ENCODE data around the gene STARD6. TPM values are rescaled to one million over a fixed set of nuclear protein-coding genes. Genes with fewer than 3 reads are reported as not detected.
A peak's percentile ranks its signal among the peaks of the same experiment; 100 is the strongest.
"Not testable (repeated sequence)": the region's sequence is repeated elsewhere in the genome, so short reads cannot be mapped to it uniquely, and the experiment has no call there.

The STARD6 gene
- total RNA-seq, 1 experiment from 2014 or later: not detected

GRCh38 chr18:54389143-54389505 lies 31.5 kb upstream of the STARD6 start:
- intact Hi-C loops (cut with micrococcal nuclease; ENCODE audit: unreplicated experiment): no loop called here
- H3K9me2 ChIP-seq (ENCODE audit: insufficient read depth): no peaks in the 10 kb centered on the region
- ChIA-PET CTCF (interaction anchor here (0.6 kb wide), 1 partner anchor 290 kb away, joined by 3 read pairs; no protein-coding TSS in a partner anchor), POLR2A (ENCODE audit: unreplicated experiment) (no interaction called here)
- peaks cover 7% of the 10 kb centered on the region; the same call in 1 of the 2 replicates for H3K9me3 ChIP-seq (ENCODE audit: insufficient read depth, low read depth)
- peaks cover 7% of the 10 kb centered on the region; the same call in 1 of the 2 replicates for H3F3A ChIP-seq (ENCODE audit: insufficient read depth, low read depth)
- no TSS peak for BruUV-seq (replicated peaks)
- no peak overlapping the region for H3K4me3 ChIP-seq
- no peak overlapping the region for H2AFZ ChIP-seq
- no peaks in the 10 kb centered on the region for H3K27me3 ChIP-seq (ENCODE audit: insufficient read depth, low read depth)
- no peaks in the 10 kb centered on the region for H3K36me3 ChIP-seq (ENCODE audit: low read depth)
- no peak for TF ChIP-seq CTCF (conservative IDR thresholded peaks at IDR 0.05)
- no peak for TF ChIP-seq EZH2 (IDR thresholded peaks at IDR 0.05; ENCODE audit: low read depth)
- H3K79me2 ChIP-seq (ENCODE audit: low read depth): no peaks in the 10 kb centered on the region
- peaks cover 24% of the 10 kb centered on the region for H3K4me1 ChIP-seq (replicated peaks; ENCODE audit: insufficient read depth)
- H3K4me2 ChIP-seq: peak overlapping the region; percentile 70
- no peaks in the 10 kb centered on the region for H4K20me1 ChIP-seq (ENCODE audit: insufficient read depth)
- no peak for DNase-seq
- peak overlapping the region; percentile 60 for H3K27ac ChIP-seq

GRCh38 chr18:54388203-54389142 lies 30.8 kb upstream of the STARD6 start:
- ChIA-PET CTCF (interaction anchor here (0.6 kb wide), 1 partner anchor 291 kb away, joined by 3 read pairs; no protein-coding TSS in a partner anchor), POLR2A (ENCODE audit: unreplicated experiment) (no interaction called here)
- Histone ChIP-seq H3K4me1 (replicated peaks; ENCODE audit: insufficient read depth) (peaks cover 24% of the 10 kb centered on the region), H3K36me3 (ENCODE audit: low read depth) (no peaks in the 10 kb centered on the region), H3K4me3 (peak overlapping the region; percentile 22; the same call in 1 of the 2 replicates), H3F3A (ENCODE audit: insufficient read depth, low read depth) (peaks cover 7% of the 10 kb centered on the region; the same call in 1 of the 2 replicates), H3K4me2 (peak overlapping the region; percentile 70), H2AFZ (peak overlapping the region; percentile 66; the same call in 1 of the 2 replicates), H3K9me2 (ENCODE audit: insufficient read depth) (no peaks in the 10 kb centered on the region), H3K27ac (peak overlapping the region; percentile 60), H3K79me2 (ENCODE audit: low read depth) (no peaks in the 10 kb centered on the region), H4K20me1 (ENCODE audit: insufficient read depth) (no peaks in the 10 kb centered on the region), H3K27me3 (ENCODE audit: insufficient read depth, low read depth) (no peaks in the 10 kb centered on the region), H3K9me3 (ENCODE audit: insufficient read depth, low read depth) (peaks cover 7% of the 10 kb centered on the region; the same call in 1 of the 2 replicates)
- TF ChIP-seq EZH2 (IDR thresholded peaks at IDR 0.05; ENCODE audit: low read depth): no peak
- TF ChIP-seq CTCF (conservative IDR thresholded peaks at IDR 0.05): no peak
- intact Hi-C loops (cut with micrococcal nuclease; ENCODE audit: unreplicated experiment): no loop called here
- peak; percentile 59 to 64 for DNase-seq
- BruUV-seq (replicated peaks): no TSS peak

GRCh38 chr18:54387631-54388030 lies 30.0 kb upstream of the STARD6 start:
- CTCF ChIA-PET: no interaction called here
- H4K20me1 ChIP-seq (ENCODE audit: insufficient read depth): no peaks in the 10 kb centered on the region
- H3K4me2 ChIP-seq: peak overlapping the region; percentile 70; the same call in 1 of the 2 replicates
- no TSS peak for BruUV-seq (replicated peaks)
- peaks cover 7% of the 10 kb centered on the region; the same call in 1 of the 2 replicates for H3F3A ChIP-seq (ENCODE audit: insufficient read depth, low read depth)
- H3K79me2 ChIP-seq (ENCODE audit: low read depth): no peaks in the 10 kb centered on the region
- peaks cover 7% of the 10 kb centered on the region; the same call in 1 of the 2 replicates for H3K9me3 ChIP-seq (ENCODE audit: insufficient read depth, low read depth)
- no peaks in the 10 kb centered on the region for H3K9me2 ChIP-seq (ENCODE audit: insufficient read depth)
- no peak for DNase-seq
- H2AFZ ChIP-seq: 0 out of 2 replicates have a peak overlapping the region, but pooled peaks have one; percentile 66
- H3K4me1 ChIP-seq (replicated peaks; ENCODE audit: insufficient read depth): peaks cover 24% of the 10 kb centered on the region
- no peaks in the 10 kb centered on the region for H3K27me3 ChIP-seq (ENCODE audit: insufficient read depth, low read depth)
- intact Hi-C loops (cut with micrococcal nuclease; ENCODE audit: unreplicated experiment): no loop called here
- no peak overlapping the region for H3K4me3 ChIP-seq
- POLR2A ChIA-PET (ENCODE audit: unreplicated experiment): no interaction called here
- H3K36me3 ChIP-seq (ENCODE audit: low read depth): no peaks in the 10 kb centered on the region
- TF ChIP-seq EZH2 (IDR thresholded peaks at IDR 0.05; ENCODE audit: low read depth) (no peak), CTCF (conservative IDR thresholded peaks at IDR 0.05) (no peak)
- no peak overlapping the region for H3K27ac ChIP-seq

- peaks cover 24% of the 10 kb centered on the region for H3K4me1 ChIP-seq (replicated peaks; ENCODE audit: insufficient read depth)
- H3K9me3 ChIP-seq (ENCODE audit: insufficient read depth, low read depth); H3K27me3 ChIP-seq (ENCODE audit: insufficient read depth, low read depth); DNase-seq; H2AFZ ChIP-seq; H3K9me2 ChIP-seq (ENCODE audit: insufficient read depth); H4K20me1 ChIP-seq (ENCODE audit: insufficient read depth); H3K36me3 ChIP-seq (ENCODE audit: low read depth); POLR2A ChIA-PET (ENCODE audit: unreplicated experiment); H3K4me2 ChIP-seq; H3K79me2 ChIP-seq (ENCODE audit: low read depth); CTCF ChIA-PET; H3K4me3 ChIP-seq; intact Hi-C loops (cut with micrococcal nuclease; ENCODE audit: unreplicated experiment); H3F3A ChIP-seq (ENCODE audit: insufficient read depth, low read depth); H3K27ac ChIP-seq; BruUV-seq (replicated peaks): not testable (repeated sequence)
These were observed 29.3 kb upstream of the STARD6 start for GRCh38 chr18:54386800-54387495.
